SK-MEL-5 (cell line): ENCODE data around the gene CUEDC1. TPM values are rescaled to one million over a fixed set of nuclear protein-coding genes. Genes with fewer than 3 reads are reported as not detected.
A peak's percentile ranks its signal among the peaks of the same experiment; 100 is the strongest.
"Not testable (repeated sequence)": the region's sequence is repeated elsewhere in the genome, so short reads cannot be mapped to it uniquely, and the experiment has no call there.

Experiments used
- DNase-seq: peaks from one replicate; pipeline ENCODE4 v3.0.0-alpha.2; 2016; ENCODE audit warnings: low read depth, low spot score
- in situ Hi-C: cut with HindIII; loops from 2 replicates; pipeline ENCODE4 v1.10.0; 2016; ENCODE audit warnings: low sequenced_read_pairs, high pct_unique_total_duplicates, low pct_unique_long_range_greater_than_20kb
- total RNA-seq: library from RNA; depleted of rRNA; stranded (reverse); fragments of >200 nt; shearing (Covaris generic); gene quantifications from 2 replicates; pipeline ENCODE4 v1.2.3, GENCODE V29; 2014

CUEDC1 gene
- total RNA-seq, 1 experiment from 2014 or later: 10.4 TPM

DNA sequence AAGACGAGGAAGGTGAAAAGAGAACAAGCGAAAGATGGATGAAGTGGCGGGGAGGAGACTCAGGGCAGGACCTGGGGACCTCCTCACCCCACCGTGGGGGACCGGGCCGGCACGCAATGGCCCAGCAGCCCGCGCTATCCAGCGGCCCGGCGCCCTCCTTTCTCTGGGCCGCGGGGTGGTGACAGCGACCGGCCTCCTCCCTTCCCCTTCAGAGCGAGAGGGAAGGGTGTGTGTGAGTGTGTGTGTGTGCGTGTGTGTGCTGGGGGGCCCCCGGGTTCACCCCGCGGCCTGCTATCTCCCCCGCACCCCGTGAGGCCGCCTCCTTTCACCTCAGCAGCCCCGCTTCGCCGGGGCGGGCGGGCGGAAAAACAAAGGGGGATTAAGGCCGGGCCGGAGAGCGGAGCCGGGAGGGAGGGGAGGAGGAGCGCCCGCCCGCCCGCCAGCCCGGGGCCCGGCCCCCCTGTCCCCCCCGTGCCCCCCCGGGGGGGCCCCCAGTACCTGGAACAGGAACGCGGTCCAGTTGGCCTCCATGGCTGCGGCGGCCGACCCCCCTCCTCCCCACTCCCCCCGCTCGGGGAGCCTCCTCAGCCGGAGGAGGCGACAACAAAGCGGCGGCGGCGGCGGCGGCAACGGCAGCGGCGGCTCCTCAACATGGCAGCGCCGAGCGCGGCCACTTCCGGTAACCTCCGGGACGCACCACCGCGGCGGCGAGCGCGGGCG lies 32.5 kb upstream of the CUEDC1 start, which contains the start of gene VEZF1:
Gene VEZF1 (minus strand): TSS at position 674 of the 720 bp plus-strand sequence. CDS start 143 bp downstream, at position 531.
- in situ Hi-C loops: no loop called here
- DNase-seq: peak; percentile 67

DNA sequence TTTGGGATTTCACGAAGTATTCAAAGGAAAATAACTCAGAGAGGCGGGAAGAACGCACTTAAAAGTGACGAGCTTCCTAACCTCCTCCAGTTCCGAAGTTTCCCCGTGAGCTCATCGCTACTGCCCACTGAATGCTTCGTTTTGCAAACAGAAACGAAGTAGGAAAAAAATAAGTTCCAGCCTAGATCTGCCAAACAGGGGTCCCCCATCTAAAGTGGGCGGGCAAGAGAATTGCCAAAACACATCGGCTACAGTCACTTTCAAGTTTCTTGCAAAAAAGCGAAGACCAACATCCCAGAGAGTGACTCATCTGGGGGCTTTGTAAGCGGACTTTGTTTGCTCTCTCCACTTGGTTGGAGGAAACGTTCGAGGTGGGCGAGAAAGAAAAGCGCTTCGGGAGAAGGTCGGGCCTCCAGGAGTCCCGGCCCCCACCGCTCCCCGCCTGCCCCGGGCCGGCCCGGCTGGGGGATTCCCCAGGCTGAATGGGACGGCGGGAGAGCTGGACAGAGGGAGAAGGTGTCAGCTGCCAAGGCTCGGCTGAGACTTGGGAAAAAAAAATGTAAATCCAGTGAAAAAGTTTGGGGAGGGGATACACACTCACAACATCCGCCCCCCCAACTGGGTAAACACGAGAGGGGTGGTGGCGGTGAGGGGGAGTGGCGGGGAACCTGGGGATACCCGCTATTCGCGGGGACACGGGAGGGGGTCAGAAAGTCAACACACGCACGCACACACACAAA lies 31.8 kb upstream of the CUEDC1 start:
- peak; percentile 41 for DNase-seq
- in situ Hi-C loops: no loop called here

DNA sequence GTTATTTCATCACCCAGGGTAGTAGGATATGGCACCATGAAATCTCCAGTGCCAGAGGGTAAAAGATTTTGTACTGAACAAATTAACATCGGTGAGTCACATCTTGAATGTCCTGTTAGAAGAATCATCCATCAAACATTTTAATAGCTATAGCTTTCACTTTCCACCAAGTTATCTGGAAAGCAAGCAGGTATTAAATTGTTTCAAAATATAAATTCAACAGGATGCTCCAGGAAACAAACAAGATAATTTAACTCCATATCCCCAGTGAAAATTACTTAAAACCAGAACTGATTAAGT lies 30.4 kb upstream of the CUEDC1 start:
- no peak for DNase-seq

DNA sequence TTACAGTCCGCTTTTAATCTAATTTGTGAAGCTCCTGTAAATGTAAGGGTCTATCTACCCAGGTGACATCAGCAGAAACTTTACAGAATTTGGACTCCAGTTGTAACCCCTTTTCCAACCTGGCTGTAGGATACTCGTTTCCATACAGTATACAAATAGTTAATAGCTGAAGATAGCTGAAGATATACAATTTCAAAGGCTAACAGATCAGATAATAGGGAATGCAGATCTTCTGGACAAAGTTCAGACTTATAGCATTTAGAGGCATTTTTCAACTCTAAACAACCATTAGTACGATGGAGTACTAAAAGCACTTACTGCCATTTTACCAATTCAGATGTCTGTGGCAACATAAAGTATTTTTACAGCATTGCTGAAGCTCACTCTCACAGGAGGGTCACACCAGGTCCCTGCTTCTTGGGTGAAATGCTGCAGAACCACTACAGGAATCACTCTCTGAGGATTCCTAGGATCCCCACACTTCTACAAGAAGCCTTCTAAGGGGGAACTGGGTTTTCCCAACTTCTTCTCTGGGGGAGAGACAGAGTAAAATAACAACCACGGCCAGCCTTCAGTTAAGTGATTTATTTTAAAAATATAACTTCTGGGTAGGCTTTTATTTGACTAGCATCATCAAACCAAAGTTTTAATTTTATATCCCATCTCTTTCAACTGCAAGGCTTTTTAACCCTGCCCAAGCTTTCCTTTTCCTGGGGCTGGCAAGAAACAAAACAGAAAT lies 29.9 kb upstream of the CUEDC1 start:
- DNase-seq: no peak
- in situ Hi-C loops: no loop called here

More for the DNA sequence above, 30.4 kb upstream of the CUEDC1 start:
- in situ Hi-C loops: no loop called here

DNA sequence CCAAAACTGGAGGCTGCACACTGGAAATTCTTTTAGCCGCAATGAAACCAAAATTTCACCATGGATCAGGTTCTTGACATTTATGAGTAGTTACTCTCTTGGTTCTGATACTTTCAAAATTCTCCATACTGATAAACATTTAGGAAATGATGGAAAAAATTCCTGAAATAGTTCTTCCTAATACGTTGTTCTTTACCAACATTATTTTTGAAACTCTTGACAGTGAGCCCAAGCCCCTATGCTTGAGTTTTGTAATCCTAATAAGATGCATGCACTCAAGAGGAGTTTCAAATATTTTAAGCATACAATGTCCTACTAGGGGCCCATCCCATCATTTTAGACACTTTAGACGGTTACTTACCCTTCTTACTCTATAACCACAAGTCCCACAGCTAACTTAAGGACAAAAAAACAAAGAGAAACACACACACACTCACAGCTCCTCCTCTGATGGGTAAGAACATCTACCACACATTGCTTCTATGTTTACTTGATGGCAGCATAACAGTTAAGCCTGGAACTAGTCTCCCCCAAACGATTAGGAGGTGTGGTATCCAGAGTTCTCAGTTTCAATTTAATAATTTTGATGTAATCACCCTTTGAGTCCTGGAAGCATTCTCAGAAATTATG lies 29.2 kb upstream of the CUEDC1 start:
- no peak for DNase-seq

DNA sequence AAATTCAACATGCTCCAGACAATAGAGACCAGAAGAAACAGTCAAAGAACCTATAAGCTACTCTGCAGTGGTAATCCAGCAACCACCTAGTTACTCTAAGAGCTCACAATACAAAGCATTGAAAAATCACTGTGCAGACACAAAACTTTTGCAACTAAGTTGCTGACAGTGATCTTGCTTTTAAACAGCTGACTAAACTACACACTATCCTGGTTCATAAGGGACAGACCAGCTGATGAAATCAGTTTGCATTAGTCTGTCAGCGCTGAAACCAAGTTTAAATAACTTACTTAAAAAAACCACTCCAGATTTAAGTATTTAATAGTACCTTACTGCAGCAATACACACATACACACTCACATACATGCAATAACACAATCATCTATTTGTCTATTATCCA lies 28.2 kb upstream of the CUEDC1 start:
- in situ Hi-C loops: no loop called here
- no peak for DNase-seq

More for the DNA sequence above, 29.2 kb upstream of the CUEDC1 start:
- in situ Hi-C loops: no loop called here

DNA sequence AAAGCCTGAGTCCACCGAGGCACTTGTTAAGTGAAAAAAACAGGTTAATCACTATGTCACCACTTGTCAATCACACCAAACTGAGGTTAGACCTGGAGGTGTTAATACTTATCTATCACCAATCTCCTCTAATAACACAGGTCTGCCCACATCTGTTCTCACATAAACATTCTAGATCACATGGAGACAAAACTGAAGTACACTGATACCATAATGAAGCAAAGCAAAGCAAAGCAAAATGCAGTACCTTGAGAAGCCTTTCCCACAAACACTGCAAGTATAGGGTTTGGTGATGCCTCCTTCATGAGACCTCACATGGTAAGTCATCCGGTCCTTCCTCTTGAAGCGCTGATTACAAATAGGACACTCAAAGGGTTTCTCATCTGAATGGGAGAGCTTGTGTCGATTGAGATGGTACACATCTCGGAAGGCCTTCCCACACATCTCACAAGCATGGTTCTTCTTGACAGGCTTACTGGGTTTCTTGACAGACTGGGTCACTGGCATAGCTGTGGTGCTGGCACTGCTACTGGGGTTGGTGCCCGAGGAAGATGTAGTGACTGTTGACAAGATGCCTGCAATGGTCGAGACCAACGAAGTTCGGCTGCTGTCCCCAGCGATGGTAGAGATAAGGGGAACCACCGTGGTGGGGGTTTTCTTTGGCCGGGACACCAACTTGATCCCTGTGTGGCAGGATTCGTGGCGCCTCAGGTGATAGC lies 27.4 kb upstream of the CUEDC1 start:
- in situ Hi-C loops: no loop called here
- peak; percentile 28 for DNase-seq

DNA sequence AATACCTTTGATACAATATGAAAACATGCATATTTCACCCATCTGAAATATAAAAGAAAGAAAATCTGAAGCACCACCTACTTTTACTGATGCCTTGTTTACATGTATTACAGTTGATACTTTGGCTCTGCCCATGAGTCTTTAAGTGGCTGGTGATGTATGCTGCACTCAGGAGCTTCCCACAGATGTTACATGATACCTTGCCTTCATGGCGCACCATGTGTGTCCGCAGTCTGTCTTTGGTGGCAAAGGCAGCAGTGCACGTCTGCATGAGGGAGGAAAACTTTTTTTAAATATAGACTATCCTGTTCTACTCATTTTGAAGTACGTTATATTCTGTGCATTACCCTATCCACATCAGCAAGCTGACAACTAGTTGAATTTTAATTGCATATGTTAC lies 25.3 kb upstream of the CUEDC1 start:
- no peak for DNase-seq
- in situ Hi-C loops: no loop called here

DNA sequence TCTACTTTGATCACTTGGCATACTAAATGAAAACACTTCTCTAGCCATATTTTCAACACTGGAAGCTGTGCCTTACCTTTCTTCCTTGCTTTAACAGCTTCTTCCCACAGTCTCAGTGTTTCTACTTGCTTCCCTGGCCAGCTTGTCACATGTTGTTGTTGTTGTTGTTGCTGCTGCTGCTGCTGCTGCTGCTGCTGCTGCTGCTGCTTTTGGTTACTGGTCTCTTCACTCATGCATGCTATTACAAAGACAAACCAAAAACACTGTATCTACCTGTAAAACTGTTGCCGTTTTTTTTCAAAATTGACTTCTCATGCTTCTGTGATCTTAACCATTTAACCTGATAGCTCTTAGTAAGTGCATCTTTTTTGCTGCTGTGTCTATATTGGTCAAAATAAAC lies 23.9 kb upstream of the CUEDC1 start:
- in situ Hi-C loops: loop anchor here (10.0 kb wide), 1 partner anchor 124 kb away; the partner anchor contains the start of gene MRPS23

DNA sequence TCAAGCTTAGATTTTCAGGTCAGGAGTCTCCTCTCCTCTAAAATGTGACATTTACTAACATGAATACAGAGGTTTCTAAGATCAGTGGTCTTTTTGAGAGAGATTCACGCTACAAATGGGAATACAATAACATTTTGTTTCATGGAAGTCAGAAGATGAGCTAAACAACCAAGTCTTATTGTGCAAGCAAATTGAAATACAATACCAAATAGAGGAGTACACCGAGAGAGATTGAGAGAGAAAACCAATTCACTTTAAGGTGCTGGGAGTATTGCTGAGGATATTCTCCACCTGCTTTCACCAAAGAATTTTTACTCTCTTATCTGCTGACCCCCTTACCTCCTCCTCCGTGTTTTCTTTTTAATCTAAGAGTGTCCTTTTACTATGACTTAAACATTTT lies 21.4 kb upstream of the CUEDC1 start:
- in situ Hi-C loops: loop anchor here (10.0 kb wide), 1 partner anchor 122 kb away; the partner anchor contains the start of gene MRPS23
- peak; percentile 81 for DNase-seq

More for the DNA sequence above, 23.9 kb upstream of the CUEDC1 start:
- no peak for DNase-seq

DNA sequence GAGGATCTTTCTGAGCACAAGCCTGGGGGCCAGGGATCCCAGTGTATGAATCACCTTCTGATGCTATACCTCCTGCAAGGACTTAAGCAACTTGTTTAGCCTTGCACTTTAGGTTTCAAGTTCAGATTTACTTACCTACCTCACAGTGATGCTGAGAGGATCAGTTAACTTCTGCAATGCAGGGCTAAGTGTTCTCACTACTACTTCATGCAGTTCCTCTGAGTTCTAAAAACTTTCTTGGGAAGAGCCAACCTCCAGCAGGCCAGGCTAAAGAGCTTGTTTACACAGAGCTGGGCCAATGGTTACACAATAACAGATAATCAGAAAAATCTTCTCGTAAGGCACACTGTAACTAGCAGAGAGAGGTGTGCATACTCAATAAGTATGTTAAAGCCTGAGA lies 19.8 kb upstream of the CUEDC1 start:
- peak; percentile 48 for DNase-seq
- in situ Hi-C loops: loop anchor here (10.0 kb wide), 1 partner anchor 120 kb away; the partner anchor contains the start of gene MRPS23

DNA sequence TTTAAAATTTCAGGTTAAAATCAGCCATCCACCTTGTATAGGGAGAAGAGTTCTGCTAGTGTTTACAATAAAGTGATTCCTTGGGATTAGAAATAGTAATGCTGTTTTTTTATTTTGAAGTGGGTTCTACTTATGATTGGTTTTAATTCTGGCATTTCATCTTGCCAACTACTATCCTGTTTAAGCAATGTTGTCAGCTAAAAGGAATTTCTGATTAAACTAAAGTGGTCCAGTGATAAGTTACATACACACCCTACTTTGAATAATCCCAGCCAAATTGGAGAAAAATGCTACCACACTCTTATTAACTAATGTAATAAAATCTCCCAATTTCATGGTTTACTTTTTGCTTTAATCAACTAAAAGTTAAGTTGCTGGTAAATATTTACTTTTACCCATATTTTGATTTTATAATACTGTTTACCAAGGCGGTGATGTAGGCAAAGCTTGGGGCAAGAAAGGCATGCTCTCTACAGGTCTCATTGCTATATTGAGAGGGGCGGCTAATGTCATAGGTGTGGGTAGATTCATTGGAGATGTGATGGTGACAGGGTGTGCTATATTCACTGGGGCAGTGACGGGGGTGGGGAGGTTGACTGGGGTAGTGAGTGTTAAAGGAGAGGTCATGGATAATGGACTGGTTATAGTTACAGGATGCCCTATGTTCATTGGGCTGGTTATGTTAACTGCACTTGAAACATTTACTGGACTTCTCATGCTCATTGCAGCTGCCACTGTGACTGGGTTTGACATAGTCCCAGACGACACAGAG lies 19.0 kb upstream of the CUEDC1 start:
- in situ Hi-C loops: loop anchor here (10.0 kb wide), 1 partner anchor 119 kb away; the partner anchor contains the start of gene MRPS23

DNA sequence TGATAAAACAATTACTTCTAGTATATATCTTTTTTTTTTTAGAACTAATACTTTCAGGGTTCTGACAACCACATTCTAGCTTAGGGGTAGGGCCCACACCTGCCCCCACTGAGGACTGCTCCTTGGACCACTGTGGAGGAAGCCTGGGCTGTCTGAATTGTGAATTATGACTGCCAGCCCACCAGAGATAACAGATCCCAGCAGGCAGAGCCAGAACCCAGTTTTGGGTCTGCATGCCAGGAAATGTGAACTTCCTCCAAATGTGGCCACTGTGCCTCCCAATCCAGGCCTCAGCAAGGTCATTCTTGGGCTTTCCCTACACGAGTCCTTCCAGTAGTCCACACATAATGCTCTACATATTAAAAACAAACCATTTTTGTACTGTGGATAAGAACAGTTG lies 16.9 kb upstream of the CUEDC1 start:
- DNase-seq: no peak
- in situ Hi-C loops: loop anchor here (10.0 kb wide), 1 partner anchor 117 kb away; the partner anchor contains the start of gene MRPS23

More for the DNA sequence above, 19.0 kb upstream of the CUEDC1 start:
- not testable (repeated sequence) for DNase-seq

DNA sequence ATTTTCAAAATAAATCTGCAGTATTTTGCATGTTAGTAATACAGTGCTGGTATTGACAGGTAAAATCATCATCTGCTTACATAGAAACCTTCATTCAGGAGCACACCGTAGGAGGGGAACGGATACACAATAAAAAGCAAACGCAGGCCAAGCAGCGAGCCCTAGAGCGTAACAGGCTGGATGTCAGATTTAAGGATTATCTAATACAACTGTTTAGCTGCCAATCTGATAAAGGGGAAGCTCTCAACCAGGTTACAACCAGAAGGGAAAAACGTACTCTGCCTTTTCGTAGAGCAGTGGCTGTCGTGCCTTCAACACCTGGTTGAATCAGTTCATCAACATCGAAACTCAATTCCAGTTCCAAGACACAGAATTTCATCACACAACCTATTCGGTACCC lies 16.4 kb upstream of the CUEDC1 start:
- in situ Hi-C loops: loop anchor here (10.0 kb wide), 1 partner anchor 117 kb away; the partner anchor contains the start of gene MRPS23
- no peak for DNase-seq

DNA sequence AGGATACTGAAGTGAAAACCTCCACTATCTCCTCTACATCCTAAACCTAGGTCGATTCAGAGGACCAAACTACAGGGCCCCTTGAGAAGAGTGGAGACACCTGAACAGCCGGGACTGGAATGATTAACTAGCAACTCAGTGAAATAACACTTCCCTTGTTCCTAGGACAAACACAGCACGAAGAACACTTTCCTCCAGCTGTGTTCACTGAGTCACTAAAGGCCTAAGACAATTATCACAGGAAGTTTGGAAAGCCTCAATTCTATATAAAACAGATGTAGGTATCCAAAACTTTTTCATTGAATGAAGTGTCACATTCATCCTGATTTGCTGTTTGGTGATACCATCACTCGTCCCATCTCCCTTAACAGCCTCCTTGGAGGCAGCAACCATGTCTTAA lies 15.5 kb upstream of the CUEDC1 start:
- DNase-seq: no peak
- in situ Hi-C loops: loop anchor here (10.0 kb wide), 1 partner anchor 116 kb away; the partner anchor contains the start of gene MRPS23

DNA sequence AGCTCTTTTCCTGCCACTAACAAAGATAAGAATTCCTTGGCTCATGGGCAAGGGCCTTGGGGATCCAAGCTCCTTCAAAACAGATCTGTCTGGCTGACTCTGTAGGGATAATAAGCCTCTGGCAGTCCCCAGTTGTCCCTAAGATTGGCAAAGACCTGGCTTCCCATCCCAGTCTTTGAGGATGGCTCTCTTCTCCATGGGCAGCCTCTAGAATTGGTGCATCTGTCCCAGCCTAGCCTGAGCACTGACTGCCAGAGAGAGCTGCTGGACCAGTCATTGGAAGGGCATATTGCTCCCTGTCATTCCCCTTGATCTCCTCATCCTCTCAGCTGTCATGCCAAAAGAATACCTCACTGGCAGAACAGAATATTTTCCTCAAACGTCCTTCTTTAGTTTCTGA lies 13.2 kb upstream of the CUEDC1 start:
- in situ Hi-C loops: no loop called here
- DNase-seq: no peak
